Stomach (tissue), 9 donors: ENCODE measurements around the gene ISG15. TPM values are rescaled to one million over a fixed set of nuclear protein-coding genes. Genes with fewer than 3 reads are reported as not detected.

Experiments used
- DNase-seq, 2 donors: peaks; one replicate each; pipeline versions ENCODE4 v3.0.0 to v3.0.0-alpha.2; 2013 to 2019
- H3K27ac ChIP-seq, 5 donors: fragments of 200-600 bp in 4 of 5; sonication (generic) in 4 of 5; one replicate each; pipeline ENCODE4 v1.5.1; 2013 to 2019; ENCODE audit warnings: mild to moderate bottlenecking in 1 of 5, moderate library complexity in 1 of 5
- H3K27me3 ChIP-seq, 3 donors: fragments of 200-600 bp; sonication (generic); one replicate each; pipeline ENCODE4 v1.5.1; 2017 to 2019; ENCODE audit warnings: mixed run types in 1 of 3
- H3K36me3 ChIP-seq, 4 donors: fragments of 200-600 bp; sonication (generic); 1 replicate in 3 of 4; 2 replicates in 1 of 4; pipeline ENCODE4 v1.5.1; 2016 to 2019
- H3K4me1 ChIP-seq, 4 donors: fragments of 200-600 bp; sonication (generic); one replicate each; pipeline ENCODE4 v1.5.1; 2016 to 2019
- H3K4me3 ChIP-seq, 4 donors: fragments of 200-600 bp; sonication (generic) in 3 of 4; one replicate each; pipeline ENCODE4 v1.5.1; 2016 to 2019; ENCODE audit warnings: mild to moderate bottlenecking in 1 of 4
- H3K9me3 ChIP-seq, 4 donors: fragments of 200-600 bp; sonication (generic); one replicate each; pipeline ENCODE4 v1.5.1; 2016 to 2019
- CTCF ChIP-seq, 7 experiments: fragments of 450-650 bp in 4 of 7; fragments of 200-600 bp in 3 of 7; sonication (generic) in 3 of 7; IDR thresholded peaks; one replicate each; pipeline ENCODE4 v1.5.1; 2016 to 2019; ENCODE audit warnings: antibody characterized with exemption in 7 of 7, control low read depth in 2 of 7, mild to moderate bottlenecking in 1 of 7
- EP300 ChIP-seq: sonication (generic); formaldehyde crosslinking; IDR thresholded peaks from one replicate; pipeline ENCODE4 v1.6.1; 2017; ENCODE audit warnings: antibody characterized with exemption
- POLR2A ChIP-seq, 4 donors: fragments of 450-650 bp; IDR thresholded peaks; one replicate each; pipeline ENCODE4 v1.6.1; 2016; ENCODE audit warnings: antibody characterized with exemption in 4 of 4, control low read depth in 2 of 4, mild to moderate bottlenecking in 1 of 4, moderate library complexity in 1 of 4
- POLR2AphosphoS5 ChIP-seq, 3 donors: sonication (generic); formaldehyde crosslinking; IDR thresholded peaks; one replicate each; pipeline ENCODE4 v1.6.1; 2016; ENCODE audit warnings: antibody characterized with exemption in 3 of 3
- WGBS, 5 donors: extraction: QIAGEN DNeasy Blood & Tissue Kit in 3 of 5; methylation state at CpG; one replicate each; pipeline versions ENCODE4 v1.1.5 to v1.1.7; 2013 to 2018; 5-methylcytosine and 5-hydroxymethylcytosine counted together
- intact Hi-C: fragments of 100-400 bp; cut with DNase I; formaldehyde crosslinking; loops from one replicate; pipeline ENCODE4 v1.15.1; 2023; ENCODE audit warnings: low total_unique reads
- polyA plus RNA-seq, 3 donors: library from polyadenylated mRNA; stranded (reverse); fragments of 200-250 nt; gene quantifications; one replicate each; pipeline ENCODE4 v1.2.3, GENCODE V29; 2013
- total RNA-seq, 5 donors: library from RNA; depleted of rRNA; stranded (reverse); fragments of >200 nt; gene quantifications; one replicate each; pipeline versions ENCODE4 v1.1.0 to v1.2.3, GENCODE V29; 2014 to 2016
- donor health status: healthy with polysubstance abuse.
- donor health status: Bipolar disorder and iron deficiency.
- donor health status: healthy.

Gene ISG15
- total and polyA plus RNA-seq, 8 donors: 16.3 to 105 (median 49.1) TPM

- no peak for TF ChIP-seq POLR2AphosphoS5 (IDR thresholded peaks at IDR 0.05)
- TF ChIP-seq EP300: no peak
- no peak for TF ChIP-seq CTCF (IDR thresholded peaks at IDR 0.05)
- no peak for TF ChIP-seq POLR2A (IDR thresholded peaks at IDR 0.05)
- WGBS, 5 donors: 55 to 74% (median 69%) methylated on average over 18 to 24 of the region's 24 CpGs
- no peak overlapping the region for H3K4me3 ChIP-seq
- intact Hi-C loops: no loop called here
- no peaks in the 10 kb centered on the region for H3K36me3 ChIP-seq
- peaks cover 0 to 78% (median 43%) of the 10 kb centered on the region in 3 donors for H3K27me3 ChIP-seq
- peak in 1 of 2 donors; percentile 32 for DNase-seq
- peaks cover 0 to 8% (median 4%) of the 10 kb centered on the region in 4 donors for H3K9me3 ChIP-seq
- H3K4me1 ChIP-seq: peaks cover 35 to 52% (median 47%) of the 10 kb centered on the region in 4 donors
- no peak overlapping the region for H3K27ac ChIP-seq
Measured at GRCh38 chr1:996851-997712, 16.2 kb upstream of the ISG15 start.

GRCh38 chr1:997713-997992 is 15.6 kb upstream of the ISG15 start:
- TF ChIP-seq POLR2AphosphoS5 (IDR thresholded peaks at IDR 0.05) (no peak), CTCF (IDR thresholded peaks at IDR 0.05) (no peak), POLR2A (IDR thresholded peaks at IDR 0.05) (no peak), EP300 (no peak)
- peaks cover 0 to 2% (median under 1%) of the 10 kb centered on the region in 4 donors for H3K9me3 ChIP-seq
- peak in 1 of 2 donors; percentile 19 for DNase-seq
- H3K27me3 ChIP-seq: peaks cover 0 to 81% (median 43%) of the 10 kb centered on the region in 3 donors
- peak overlapping the region in 3 of 4 donors; percentile 57 to 69 (median 60) for H3K4me3 ChIP-seq
- WGBS, 5 donors: 62 to 82% (median 80%) methylated on average over 2 to 3 of the region's 3 CpGs; no CpG with 5 or more reads in 1 of the 5 donors
- no peak overlapping the region for H3K27ac ChIP-seq
- intact Hi-C loops: no loop called here
- peaks cover 35 to 53% (median 48%) of the 10 kb centered on the region in 4 donors for H3K4me1 ChIP-seq
- no peaks in the 10 kb centered on the region for H3K36me3 ChIP-seq

GRCh38 chr1:997993-998744 is 15.1 kb upstream of the ISG15 start:
- WGBS, 5 donors: 12 to 39% (median 37%) methylated on average over 37 to 75 of the region's 75 CpGs
- H3K27me3 ChIP-seq: peaks cover 0 to 85% (median 43%) of the 10 kb centered on the region in 3 donors
- peak overlapping the region; percentile 54 to 69 (median 58) for H3K4me3 ChIP-seq
- H3K9me3 ChIP-seq: no peaks in the 10 kb centered on the region
- peaks cover 35 to 53% (median 48%) of the 10 kb centered on the region in 4 donors for H3K4me1 ChIP-seq
- peak overlapping the region in 2 of 5 donors; percentile 93 to 98 for H3K27ac ChIP-seq
- H3K36me3 ChIP-seq: no peaks in the 10 kb centered on the region
- peak in 1 of 2 donors; percentile 39 for DNase-seq
- TF ChIP-seq POLR2AphosphoS5 (IDR thresholded peaks at IDR 0.05) (no peak), POLR2A (IDR thresholded peaks at IDR 0.05) (no peak), CTCF (IDR thresholded peaks at IDR 0.05) (no peak), EP300 (no peak)
- intact Hi-C loops: no loop called here

GRCh38 chr1:998745-998994 is 14.6 kb upstream of the ISG15 start:
- peak overlapping the region in 3 of 5 donors; percentile 83 to 98 (median 93) for H3K27ac ChIP-seq
- peaks cover 35 to 53% (median 48%) of the 10 kb centered on the region in 4 donors for H3K4me1 ChIP-seq
- 0 to 10% (median 1%) methylated on average over 4 to 27 of the region's 27 CpGs for WGBS, 5 donors
- TF ChIP-seq CTCF (IDR thresholded peaks at IDR 0.05): no peak
- no peak for TF ChIP-seq POLR2A (IDR thresholded peaks at IDR 0.05)
- no peak for TF ChIP-seq EP300
- no peak for TF ChIP-seq POLR2AphosphoS5 (IDR thresholded peaks at IDR 0.05)
- peak overlapping the region; percentile 54 to 69 (median 58) for H3K4me3 ChIP-seq
- H3K9me3 ChIP-seq: no peaks in the 10 kb centered on the region
- H3K27me3 ChIP-seq: peaks cover 0 to 90% (median 43%) of the 10 kb centered on the region in 3 donors
- intact Hi-C loops: no loop called here
- H3K36me3 ChIP-seq: no peaks in the 10 kb centered on the region
- peak in 1 of 2 donors; percentile 82 for DNase-seq
